NCI-H2171 treated with DMSO at 0.1 percent for 48 hours (cell line): ENCODE measurements around the gene AUTS2.

Experiments
- DNase-seq: peaks from one replicate; lab custom pipeline; 2025; lab: John Stamatoyannopoulos, UW

Gene AUTS2

DNA sequence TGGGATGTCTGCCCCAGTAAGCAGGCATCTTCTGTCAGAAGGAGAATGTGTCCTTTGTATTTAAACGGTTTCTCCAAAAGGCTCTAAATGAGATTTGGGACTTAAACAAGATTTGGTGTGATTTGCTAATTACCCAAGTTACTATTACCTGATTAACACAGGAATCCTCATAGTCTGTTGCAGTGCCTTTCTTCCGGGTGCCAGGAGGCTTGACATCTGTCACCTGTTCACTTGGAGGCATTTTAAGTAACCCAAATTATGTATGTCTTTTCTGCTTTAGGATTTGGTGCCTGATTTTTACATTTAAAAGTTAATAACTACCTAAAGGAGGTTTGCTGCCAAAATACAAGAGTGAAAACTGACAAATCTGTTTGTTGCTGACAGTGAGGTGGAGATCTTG lies 945.7 kb downstream of the AUTS2 start:
- peak; percentile 44 for DNase-seq

GRCh38 chr7:70545214-70545613 lies 946.9 kb downstream of the AUTS2 start:
- no peak for DNase-seq

DNA sequence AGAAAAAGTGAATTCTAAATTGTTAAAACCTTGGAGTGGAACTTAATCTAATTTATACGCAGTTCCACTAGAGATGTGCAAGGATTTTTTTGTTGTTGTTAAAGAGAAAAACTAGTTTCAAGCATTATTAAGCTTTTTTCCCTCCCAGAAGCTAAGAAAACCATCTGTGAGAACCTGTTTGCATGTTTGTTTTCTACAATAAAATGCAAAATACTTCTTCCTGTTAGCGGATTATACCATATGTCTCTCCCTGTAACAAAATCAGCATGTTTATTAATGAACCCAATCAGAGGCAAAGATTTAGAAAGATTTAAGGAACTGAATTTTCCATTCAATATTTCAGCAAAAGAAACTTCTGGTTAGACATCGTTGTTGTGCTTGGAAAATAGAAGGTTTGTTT lies 953.9 kb downstream of the AUTS2 start:
- no peak for DNase-seq

- no peak for DNase-seq
These were observed 955.1 kb downstream of the AUTS2 start for GRCh38 chr7:70553364-70553763.

DNA sequence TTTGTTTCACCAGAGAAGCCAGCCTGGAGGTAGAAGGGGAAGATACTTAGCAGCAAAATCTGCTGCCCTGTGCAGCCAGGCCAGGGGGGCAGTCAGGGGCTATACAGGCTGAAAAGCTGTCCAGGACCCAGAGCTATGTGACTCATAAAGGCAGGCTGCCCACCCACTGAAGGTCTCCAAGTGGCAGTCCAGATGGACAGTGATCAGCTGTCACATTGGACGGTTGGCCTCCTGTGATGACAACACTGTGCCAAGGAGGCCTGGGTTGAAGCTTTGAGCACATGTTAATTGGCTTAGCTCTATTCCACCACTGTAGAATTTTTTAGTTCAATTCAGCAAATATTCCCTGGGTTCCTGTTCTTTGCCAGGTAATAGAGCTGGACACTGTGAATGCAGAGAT lies 956.4 kb downstream of the AUTS2 start:
- DNase-seq, result no peak

- DNase-seq, result no peak
These were observed 958.5 kb downstream of the AUTS2 start for GRCh38 chr7:70556761-70557160.

DNA sequence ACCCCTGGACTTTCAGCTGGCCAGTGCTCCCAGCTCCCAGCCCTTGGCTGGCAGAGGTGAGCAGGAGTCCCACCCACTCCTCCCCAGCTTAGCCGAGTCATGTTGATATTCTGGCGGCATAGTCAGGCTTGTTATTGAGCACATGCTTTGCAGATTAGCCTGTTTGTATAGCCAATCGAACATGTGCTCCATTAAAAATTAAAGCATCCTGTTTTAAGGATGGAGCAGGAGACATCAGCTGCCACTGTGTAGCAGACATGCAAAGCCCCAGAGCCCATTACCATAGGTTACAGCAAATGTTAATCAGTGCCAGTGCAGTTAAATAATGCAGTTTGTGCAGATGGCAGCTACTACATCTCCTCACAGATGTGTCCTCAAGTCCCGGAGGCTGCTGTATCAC lies 959.1 kb downstream of the AUTS2 start:
- DNase-seq, result peak; percentile 58

- no peak for DNase-seq
These were observed 961.5 kb downstream of the AUTS2 start for GRCh38 chr7:70559815-70560214.

DNA sequence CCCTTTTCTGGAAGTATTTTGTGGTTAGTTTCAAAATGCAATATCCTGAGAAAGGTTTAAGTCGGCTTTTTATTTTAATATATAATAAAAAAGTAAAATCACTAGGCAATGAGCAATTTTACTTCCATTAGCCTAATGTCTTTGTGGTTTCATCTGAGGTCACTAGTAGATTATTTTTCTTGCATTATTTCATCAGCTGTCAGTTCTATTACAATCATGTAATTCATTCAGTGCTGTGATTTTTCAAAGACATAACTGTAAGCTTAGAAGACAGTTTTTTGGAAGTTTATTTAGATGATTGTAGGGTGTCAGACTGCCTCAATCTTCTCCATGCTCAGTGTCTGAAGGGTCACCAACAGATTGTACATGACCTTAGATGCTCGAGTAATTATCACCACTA lies 965.7 kb downstream of the AUTS2 start:
- no peak for DNase-seq

- DNase-seq, result no peak
These were observed 967.6 kb downstream of the AUTS2 start for GRCh38 chr7:70565721-70566370.

- DNase-seq, result no peak
These were observed 968.4 kb downstream of the AUTS2 start for GRCh38 chr7:70566671-70567070.

GRCh38 chr7:70568674-70569334 lies 970.5 kb downstream of the AUTS2 start:
- DNase-seq, result no peak

GRCh38 chr7:70569335-70569819 lies 971.1 kb downstream of the AUTS2 start:
- peak; percentile 96 for DNase-seq

- no peak for DNase-seq
These were observed 971.8 kb downstream of the AUTS2 start for GRCh38 chr7:70570029-70570428.

GRCh38 chr7:70570961-70571360 lies 972.7 kb downstream of the AUTS2 start:
- DNase-seq, result no peak

GRCh38 chr7:70571403-70571934 lies 973.2 kb downstream of the AUTS2 start:
- DNase-seq, result no peak

GRCh38 chr7:70571961-70572360 lies 973.7 kb downstream of the AUTS2 start:
- DNase-seq, result peak; percentile 30

- no peak for DNase-seq
These were observed 974.3 kb downstream of the AUTS2 start for GRCh38 chr7:70572571-70572970.

- DNase-seq, result peak; percentile 60
These were observed 974.9 kb downstream of the AUTS2 start for GRCh38 chr7:70573071-70573661.

DNA sequence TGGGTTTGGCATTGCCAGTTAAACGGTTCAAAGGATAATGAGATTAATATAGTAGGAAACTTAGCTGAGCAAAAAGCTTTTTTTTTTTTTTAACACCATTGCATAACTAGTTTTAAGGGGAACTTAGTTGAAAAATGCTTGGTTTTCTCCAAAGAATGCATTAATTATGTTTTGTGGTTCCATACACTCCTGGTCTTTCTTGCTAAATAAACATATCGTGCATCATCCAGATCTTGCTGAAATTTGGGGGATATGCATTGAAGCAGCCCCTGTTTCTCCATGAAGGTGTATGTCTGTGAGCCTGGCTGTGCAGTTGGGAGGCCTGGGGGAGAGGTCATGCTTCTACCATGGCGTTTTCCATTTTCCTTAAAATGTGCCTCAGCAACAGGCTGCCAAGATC lies 975.4 kb downstream of the AUTS2 start:
- DNase-seq, result no peak

- no peak for DNase-seq
These were observed 976.1 kb downstream of the AUTS2 start for GRCh38 chr7:70574314-70574834.

DNA sequence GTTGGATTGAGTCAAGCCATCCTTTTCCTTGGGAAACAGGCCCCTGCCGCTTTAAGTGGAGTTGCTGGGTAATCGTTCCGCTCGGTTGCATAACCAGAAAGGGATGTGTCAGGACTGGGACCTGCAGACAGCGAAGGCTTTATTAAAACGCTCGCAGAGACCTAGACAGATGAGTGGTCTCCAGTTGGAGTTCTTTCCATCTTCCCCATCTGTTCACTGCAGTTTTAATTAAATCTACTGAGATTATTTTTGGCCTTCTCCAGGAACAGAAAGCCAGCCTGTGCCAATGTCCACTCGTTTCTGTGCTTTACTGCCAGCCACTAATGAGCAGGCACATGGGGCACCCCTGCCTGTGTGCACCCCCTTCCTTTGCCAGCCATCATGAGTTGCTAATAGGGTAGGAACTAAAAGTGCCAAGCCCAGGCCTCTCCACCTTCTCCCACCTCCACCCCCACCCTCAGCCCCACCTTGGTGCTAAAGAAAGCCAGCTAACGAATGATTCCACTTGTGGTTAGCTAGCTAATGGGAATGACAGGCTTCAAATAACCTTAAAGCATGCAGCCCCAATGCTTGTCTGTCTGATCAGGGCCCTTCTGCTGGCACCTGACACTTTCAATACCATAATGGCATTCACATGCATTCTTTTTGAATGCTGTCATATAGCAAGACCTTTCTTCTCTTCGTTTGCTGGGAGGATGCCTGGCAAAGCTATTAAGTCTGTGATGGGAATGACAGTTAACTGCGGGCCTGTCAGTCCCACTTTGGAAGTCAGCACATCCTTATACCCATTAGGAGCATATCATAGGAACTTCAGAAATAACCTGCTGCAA lies 976.9 kb downstream of the AUTS2 start:
- peak; percentile 95 for DNase-seq
